AG04449 (cell line): ENCODE results near the gene TBCA.

Experiments used
- CTCF ChIA-PET: fragments of 350-600 bp; formaldehyde crosslinking; extraction: SDS; loops from one replicate; lab custom pipeline; 2021; ENCODE audit warnings: antibody characterized with exemption; lab: Yijun Ruan, JAX
- POLR2A ChIA-PET: fragments of 400-600, 350-600 bp; formaldehyde crosslinking; extraction: SDS; loops from one replicate; lab custom pipeline; 2020; ENCODE audit warnings: antibody characterized with exemption, inconsistent platforms; lab: Yijun Ruan, JAX
- DNase-seq: peaks from one replicate; pipeline ENCODE4 v3.0.0-alpha.2; 2010; ENCODE audit warnings: low read depth, low spot score
- H3K4me3 ChIP-seq: 2 replicates; pipeline ENCODE4 v1.5.1; 2011; ENCODE audit warnings: low read depth, mild to moderate bottlenecking, control low read depth, low read length
- TF ChIP-seq, protein P1 (sequence below): IDR thresholded peaks from one replicate; pipeline ENCODE4 v1.5.1; 2011; ENCODE audit warnings: mild to moderate bottlenecking, moderate library complexity, low read length, control low read depth, inconsistent platforms; ENCODE audit not compliant: insufficient read depth; ENCODE audit errors: missing control alignments

The TBCA gene

DNA sequence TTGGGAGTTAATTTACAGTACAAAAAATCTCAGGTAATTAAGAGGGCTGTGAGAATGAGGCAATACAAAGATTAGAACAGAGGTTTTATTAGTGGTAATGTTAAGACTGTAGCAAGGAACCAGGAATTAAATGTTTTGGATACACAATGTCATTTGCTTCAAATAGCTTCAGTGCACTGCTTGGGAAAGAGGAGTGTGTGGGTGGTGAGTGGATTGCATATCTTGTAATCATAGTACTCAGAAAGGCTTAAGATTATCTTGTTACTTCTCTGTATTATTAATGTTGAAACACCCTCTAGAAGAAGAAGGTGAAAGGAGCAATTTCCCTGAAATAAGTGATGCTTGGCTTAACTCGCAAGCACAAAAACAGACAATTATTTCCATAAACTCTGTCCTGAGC is 21.0 kb upstream of the TBCA start:
- H3K4me3 ChIP-seq = no peak overlapping the region
- POLR2A ChIA-PET = no interaction called here
- TF ChIP-seq, protein P1, sequence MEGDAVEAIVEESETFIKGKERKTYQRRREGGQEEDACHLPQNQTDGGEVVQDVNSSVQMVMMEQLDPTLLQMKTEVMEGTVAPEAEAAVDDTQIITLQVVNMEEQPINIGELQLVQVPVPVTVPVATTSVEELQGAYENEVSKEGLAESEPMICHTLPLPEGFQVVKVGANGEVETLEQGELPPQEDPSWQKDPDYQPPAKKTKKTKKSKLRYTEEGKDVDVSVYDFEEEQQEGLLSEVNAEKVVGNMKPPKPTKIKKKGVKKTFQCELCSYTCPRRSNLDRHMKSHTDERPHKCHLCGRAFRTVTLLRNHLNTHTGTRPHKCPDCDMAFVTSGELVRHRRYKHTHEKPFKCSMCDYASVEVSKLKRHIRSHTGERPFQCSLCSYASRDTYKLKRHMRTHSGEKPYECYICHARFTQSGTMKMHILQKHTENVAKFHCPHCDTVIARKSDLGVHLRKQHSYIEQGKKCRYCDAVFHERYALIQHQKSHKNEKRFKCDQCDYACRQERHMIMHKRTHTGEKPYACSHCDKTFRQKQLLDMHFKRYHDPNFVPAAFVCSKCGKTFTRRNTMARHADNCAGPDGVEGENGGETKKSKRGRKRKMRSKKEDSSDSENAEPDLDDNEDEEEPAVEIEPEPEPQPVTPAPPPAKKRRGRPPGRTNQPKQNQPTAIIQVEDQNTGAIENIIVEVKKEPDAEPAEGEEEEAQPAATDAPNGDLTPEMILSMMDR = no peak
- DNase-seq = no peak
- CTCF ChIA-PET = interaction anchor here (1.2 kb wide), 1 partner anchor 236 kb away, joined by 3 read pairs; no protein-coding TSS in a partner anchor

DNA sequence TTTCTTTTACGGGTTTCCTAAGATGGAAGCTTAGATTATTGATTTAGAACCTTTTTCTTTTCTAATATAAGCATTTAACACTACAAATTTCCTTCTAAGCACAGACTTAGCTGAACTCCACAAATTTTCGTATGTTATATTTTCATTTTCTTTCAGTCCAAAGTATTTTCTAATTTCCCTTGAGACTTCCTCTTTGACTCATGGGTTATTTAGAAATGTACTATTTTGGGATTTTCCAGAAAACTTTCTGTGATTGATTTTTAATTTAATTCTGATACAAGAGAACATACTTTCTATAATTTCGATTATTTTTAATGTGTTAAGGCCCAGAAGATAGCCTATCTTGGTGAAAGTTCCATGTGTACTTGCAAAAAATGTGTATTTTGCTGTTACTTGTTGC is 19.7 kb upstream of the TBCA start:
- TF ChIP-seq, protein P1 = no peak
- no peak overlapping the region for H3K4me3 ChIP-seq
- DNase-seq = no peak
- ChIA-PET CTCF (no interaction called here), POLR2A (no interaction called here)

DNA sequence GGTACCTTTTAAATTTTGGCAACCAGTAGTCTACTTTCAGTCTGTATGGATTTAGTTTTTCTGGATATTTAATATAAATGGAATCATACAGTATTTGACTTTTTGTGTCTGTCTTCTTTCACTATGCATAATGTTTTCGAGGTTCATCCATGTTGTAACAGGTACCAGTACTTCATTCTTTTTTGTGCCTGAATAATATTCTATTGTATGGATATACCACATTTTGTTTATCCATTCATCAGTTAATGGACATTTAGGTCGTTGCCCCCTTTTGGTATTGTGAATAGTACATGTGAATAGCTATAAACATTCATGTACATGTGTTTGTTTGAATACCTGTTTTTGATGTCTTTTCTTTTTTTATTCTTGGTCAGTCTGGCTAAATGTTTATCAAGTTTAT is 19.1 kb upstream of the TBCA start:
- no peak for DNase-seq
- ChIA-PET POLR2A (no interaction called here), CTCF (no interaction called here)
- no peak overlapping the region for H3K4me3 ChIP-seq
- TF ChIP-seq, protein P1 = no peak

DNA sequence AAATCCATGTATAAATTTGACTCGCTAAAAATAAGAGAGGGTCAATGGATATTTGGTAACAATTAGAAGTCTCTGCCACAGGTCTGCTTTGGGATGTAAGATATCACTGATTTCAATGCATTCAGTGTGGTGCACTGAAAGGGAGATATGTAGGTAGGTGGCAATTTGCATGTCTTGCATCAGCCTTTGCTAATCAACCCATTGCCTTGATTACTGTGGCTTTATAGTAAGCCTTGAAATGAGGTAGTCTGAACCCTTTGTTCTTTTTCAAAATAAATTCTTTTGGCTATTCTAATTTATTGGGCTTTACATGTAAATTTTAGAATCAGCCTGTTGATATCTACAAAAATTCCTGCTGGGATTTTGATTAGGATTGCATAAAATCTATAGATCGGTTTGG is 15.8 kb upstream of the TBCA start:
- DNase-seq = no peak
- ChIA-PET POLR2A (no interaction called here), CTCF (no interaction called here)
- no peak overlapping the region for H3K4me3 ChIP-seq
- TF ChIP-seq, protein P1 = no peak

DNA sequence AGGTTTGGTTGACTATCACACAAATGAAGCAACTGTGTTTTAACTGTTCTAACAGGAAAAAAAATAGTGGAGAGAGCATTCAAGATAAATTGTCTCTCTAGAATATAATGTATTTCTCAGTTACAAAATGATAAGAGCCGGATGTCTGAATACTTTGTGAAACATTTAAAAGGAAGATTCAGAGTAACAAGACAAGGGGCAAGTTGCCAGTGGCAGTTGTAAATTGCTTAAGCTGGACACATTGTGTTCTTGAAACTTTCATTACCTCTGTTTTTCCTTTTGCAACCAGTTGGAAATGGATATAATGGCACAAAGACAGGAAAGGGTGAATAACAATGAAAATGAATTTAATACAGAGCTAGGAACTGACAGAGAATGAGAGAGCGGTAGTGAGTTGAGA is 15.2 kb upstream of the TBCA start:
- no peak for DNase-seq
- POLR2A ChIA-PET = no interaction called here
- CTCF ChIA-PET = no interaction called here
- TF ChIP-seq, protein P1 = no peak
- no peak overlapping the region for H3K4me3 ChIP-seq

DNA sequence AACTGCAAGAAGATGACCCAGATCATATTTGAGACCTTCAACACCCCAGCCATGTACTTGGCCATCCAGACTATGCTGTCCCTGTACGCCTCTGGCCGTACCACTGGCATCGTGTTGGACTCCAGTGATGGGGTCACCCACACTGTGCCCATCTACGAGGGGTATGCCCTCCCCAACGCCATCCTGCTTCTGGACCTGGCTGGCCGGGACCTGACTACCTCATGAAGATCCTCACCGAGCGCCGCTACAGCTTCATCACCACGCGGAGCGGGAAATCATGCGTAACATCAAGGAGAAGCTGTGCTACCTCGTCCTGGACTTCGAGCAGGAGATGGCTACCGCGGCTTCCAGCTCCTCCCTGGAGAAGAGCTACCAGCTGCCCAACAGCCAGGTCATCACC is 9.1 kb upstream of the TBCA start:
- TF ChIP-seq, protein P1 = no peak
- ChIA-PET POLR2A (no interaction called here), CTCF (no interaction called here)
- no peak overlapping the region for H3K4me3 ChIP-seq
- DNase-seq = no peak
